B cell (primary cell): Measurements from ENCODE around the gene BEX3. TPM values are rescaled to one million over a fixed set of nuclear protein-coding genes. Genes with fewer than 3 reads are reported as not detected.

Experiments used
- ATAC-seq: fragments of 200-7000 bp; cut with Tn5 transposase; one replicate; pipeline ENCODE4 v1.10.0; 2021; ENCODE audit warnings: low read depth, mild to moderate bottlenecking, moderate number of reproducible peaks, moderate library complexity
- CTCF ChIA-PET: fragments of 350-600 bp; sonication (Branson Sonifier 250); formaldehyde crosslinking; loops from one replicate; lab custom pipeline; 2021; ENCODE audit warnings: antibody characterized with exemption, inconsistent platforms; lab: Charles Lee
- POLR2A ChIA-PET: fragments of 350-600 bp; sonication (Branson Sonifier 250); formaldehyde crosslinking; loops from one replicate; lab custom pipeline; 2021; ENCODE audit warnings: antibody characterized with exemption; lab: Charles Lee
- DNase-seq: peaks from one replicate; pipeline ENCODE4 v3.0.0; 2013
- H2AFZ ChIP-seq: 2 replicates; pipeline ENCODE4 v1.6.1; 2012; ENCODE audit warnings: mild to moderate bottlenecking, low read depth, low read length; ENCODE audit not compliant: insufficient read depth, poor library complexity, severe bottlenecking
- H3K27ac ChIP-seq, 2 donors: 1 replicate in 1 of 2; 2 replicates in 1 of 2; pipeline ENCODE4 v1.5.1; 2012 to 2013; ENCODE audit warnings: low read length in 2 of 2, mild to moderate bottlenecking in 2 of 2, moderate library complexity in 1 of 2
- H3K27me3 ChIP-seq, 4 experiments: fragments of 200-600 bp in 1 of 4; sonication (generic) in 1 of 4; replicated peaks in 1 of 4; 1 replicate in 2 of 4; 2 replicates in 2 of 4; pipeline versions ENCODE4 v1.6.1 to v1.7.0; 2013 to 2016; ENCODE audit warnings: low read length in 3 of 4, mild to moderate bottlenecking in 2 of 4, mixed read lengths in 1 of 4, moderate library complexity in 1 of 4; ENCODE audit not compliant: insufficient read depth in 4 of 4, control insufficient read depth in 3 of 4; ENCODE audit errors: control extremely low read depth in 1 of 4
- H3K36me3 ChIP-seq, 2 experiments: replicated peaks in 1 of 2; 1 replicate in 1 of 2; 2 replicates in 1 of 2; pipeline versions ENCODE4 v1.6.1 to v1.7.1; 2013; ENCODE audit warnings: low read length in 1 of 2; ENCODE audit not compliant: insufficient read depth in 2 of 2, control insufficient read depth in 1 of 2; ENCODE audit errors: control extremely low read depth in 1 of 2, extremely low read depth in 1 of 2
- H3K4me1 ChIP-seq, 2 donors: fragments of 200-600 bp in 1 of 2; sonication (generic) in 1 of 2; 1 replicate in 1 of 2; 2 replicates in 1 of 2; pipeline versions ENCODE4 v1.5.1 to v1.6.1; 2013 to 2017; ENCODE audit warnings: low read length in 2 of 2; ENCODE audit not compliant: control insufficient read depth in 2 of 2, insufficient read depth in 2 of 2
- H3K4me2 ChIP-seq: replicated peaks from 2 replicates; pipeline ENCODE3; 2012; ENCODE audit warnings: mild to moderate bottlenecking, low read depth, low read length; ENCODE audit not compliant: poor library complexity, severe bottlenecking
- H3K4me3 ChIP-seq, 5 experiments: fragments of 200-600 bp in 1 of 5; sonication (generic) in 1 of 5; 1 replicate in 3 of 5; 2 replicates in 2 of 5; pipeline versions ENCODE4 v1.5.1 to v1.7.0; 2011 to 2016; ENCODE audit warnings: low read length in 4 of 5, mild to moderate bottlenecking in 4 of 5, low read depth in 2 of 5, control low read depth in 1 of 5, moderate library complexity in 1 of 5; ENCODE audit not compliant: insufficient read depth in 1 of 5; ENCODE audit errors: control extremely low read depth in 1 of 5, extremely low read depth in 1 of 5
- H3K79me2 ChIP-seq: fragments of 200-600 bp; sonication (generic); one replicate; pipeline ENCODE4 v1.6.0; 2016; ENCODE audit warnings: low read length; ENCODE audit not compliant: control insufficient read depth, insufficient read depth
- H3K9ac ChIP-seq: fragments of 200-600 bp; sonication (generic); 2 replicates; pipeline ENCODE4 v1.6.1; 2017; ENCODE audit warnings: mild to moderate bottlenecking, low read length, moderate library complexity
- H3K9me3 ChIP-seq, 3 donors: one replicate each; pipeline versions ENCODE4 v1.6.1 to v1.7.1; 2013; ENCODE audit warnings: low read length in 2 of 3; ENCODE audit not compliant: control insufficient read depth in 2 of 3, insufficient read depth in 1 of 3; ENCODE audit errors: control extremely low read depth in 1 of 3
- H4K20me1 ChIP-seq: 2 replicates; pipeline ENCODE4 v1.6.0; 2012; ENCODE audit warnings: mild to moderate bottlenecking, low read length; ENCODE audit not compliant: insufficient read depth, control insufficient read depth, poor library complexity, severe bottlenecking
- H3K27ac Mint-ChIP-seq: one replicate; pipeline ENCODE4 v1.8.0; 2021; ENCODE audit warnings: mixed read lengths
- H3K27me3 Mint-ChIP-seq: one replicate; pipeline ENCODE4 v1.8.0; 2021; ENCODE audit warnings: mixed read lengths
- H3K4me1 Mint-ChIP-seq: one replicate; pipeline ENCODE4 v1.8.0; 2021; ENCODE audit warnings: mixed read lengths
- H3K4me3 Mint-ChIP-seq: one replicate; pipeline ENCODE4 v1.8.0; 2021; ENCODE audit warnings: mixed read lengths
- H3K9me3 Mint-ChIP-seq: one replicate; pipeline ENCODE4 v1.8.0; 2022; ENCODE audit warnings: mixed read lengths; ENCODE audit not compliant: insufficient read depth
- CTCF ChIP-seq: fragments of 200-600 bp; IDR thresholded peaks from one replicate; pipeline ENCODE4 v1.8.0; 2022; ENCODE audit warnings: antibody characterized with exemption, mild to moderate bottlenecking
- EZH2 ChIP-seq: IDR thresholded peaks from 2 replicates; pipeline ENCODE4 v1.6.1; 2012; ENCODE audit warnings: borderline replicate concordance, low read depth, mild to moderate bottlenecking, moderate library complexity, low read length; ENCODE audit not compliant: insufficient read depth, poor library complexity, severe bottlenecking
- WGBS: methylation state at CpG from one replicate; pipeline ENCODE4 v1.1.5; 2013; ENCODE audit warnings: missing lambda C conversion rate; ENCODE audit not compliant: insufficient coverage; 5-methylcytosine and 5-hydroxymethylcytosine counted together
- intact Hi-C: fragments of 100-400 bp; cut with micrococcal nuclease; formaldehyde crosslinking; loops from one replicate; pipeline ENCODE4 v1.10.0; 2022
- polyA plus RNA-seq: library from polyadenylated mRNA; depleted of rRNA; stranded (reverse); fragments of >200 nt; gene quantifications from 2 replicates; pipeline ENCODE4 v1.2.3, GENCODE V29; 2012
- total RNA-seq, 2 donors: library from RNA; stranded (reverse); fragments of 120-200 nt in 1 of 2; gene quantifications; 1 replicate in 1 of 2; 2 replicates in 1 of 2; pipeline versions ENCODE4 v1.2.3 to v1.2.4, GENCODE V29; 2013 to 2022

Gene BEX3
- total and polyA plus RNA-seq, 2 donors (not counting 1 experiment from before 2014, with no cell fraction given) = 0.37 to 1.7 TPM

GRCh38 chrX:103363046-103363445 is 13.3 kb upstream of the BEX3 start:
- no peaks in the 10 kb centered on the region for H3K36me3 ChIP-seq
- Mint-ChIP-seq H3K4me3 (no peak overlapping the region), H3K4me1 (no peaks in the 10 kb centered on the region), H3K27me3 (no peaks in the 10 kb centered on the region), H3K9me3 (no peaks in the 10 kb centered on the region), H3K27ac (no peak overlapping the region)
- no peaks in the 10 kb centered on the region for H3K4me1 ChIP-seq
- no peak overlapping the region for H3K4me2 ChIP-seq
- no peak overlapping the region for H2AFZ ChIP-seq
- no peak for TF ChIP-seq CTCF
- no peak for TF ChIP-seq EZH2
- no peaks in the 10 kb centered on the region for H3K79me2 ChIP-seq
- ATAC-seq = no peak
- H3K9ac ChIP-seq = no peak overlapping the region
- intact Hi-C loops = no loop called here
- no peak overlapping the region for H3K4me3 ChIP-seq
- WGBS = no CpG with 5 or more reads among the region's 2 CpGs
- no peaks in the 10 kb centered on the region for H3K9me3 ChIP-seq
- H4K20me1 ChIP-seq = no peaks in the 10 kb centered on the region
- CTCF ChIA-PET = no interaction called here
- no peaks in the 10 kb centered on the region for H3K27me3 ChIP-seq
- POLR2A ChIA-PET = no interaction called here
- H3K27ac ChIP-seq = no peak overlapping the region
- no peak for DNase-seq

- Histone ChIP-seq H3K9me3 (no peaks in the 10 kb centered on the region), H3K4me1 (no peaks in the 10 kb centered on the region), H3K79me2 (no peaks in the 10 kb centered on the region), H3K9ac (no peak overlapping the region), H3K4me3 (no peak overlapping the region), H3K4me2 (no peak overlapping the region), H3K36me3 (no peaks in the 10 kb centered on the region), H3K27ac (no peak overlapping the region), H3K27me3 (no peaks in the 10 kb centered on the region), H2AFZ (no peak overlapping the region), H4K20me1 (no peaks in the 10 kb centered on the region)
- no CpG with 5 or more reads among the region's 1 CpG for WGBS
- H3K27ac Mint-ChIP-seq = no peak overlapping the region
- CTCF ChIA-PET = no interaction called here
- POLR2A ChIA-PET = no interaction called here
- no peaks in the 10 kb centered on the region for H3K27me3 Mint-ChIP-seq
- intact Hi-C loops = no loop called here
- H3K9me3 Mint-ChIP-seq = no peaks in the 10 kb centered on the region
- no peaks in the 10 kb centered on the region for H3K4me1 Mint-ChIP-seq
- no peak overlapping the region for H3K4me3 Mint-ChIP-seq
- TF ChIP-seq EZH2 = no peak
- TF ChIP-seq CTCF = no peak
- ATAC-seq (no peak), DNase-seq (no peak)
Measured at GRCh38 chrX:103367502-103367901, 8.8 kb upstream of the BEX3 start.
